Suprapubic skin (tissue), 4 donors: Measurements from ENCODE around the gene DCAF4.

Source experiments
- EP300 ChIP-seq: sonication (generic); formaldehyde crosslinking; IDR thresholded peaks from one replicate; pipeline ENCODE4 v1.6.1; 2017; ENCODE audit warnings: antibody characterized with exemption
- POLR2A ChIP-seq, 2 donors: fragments of 450-650 bp; IDR thresholded peaks; one replicate each; pipeline ENCODE4 v1.6.1; 2017; ENCODE audit warnings: antibody characterized with exemption in 2 of 2, mild to moderate bottlenecking in 2 of 2, moderate library complexity in 2 of 2
- POLR2AphosphoS5 ChIP-seq, 3 donors: sonication (generic); formaldehyde crosslinking; IDR thresholded peaks; one replicate each; pipeline ENCODE4 v1.6.1; 2017; ENCODE audit warnings: antibody characterized with exemption in 3 of 3
- TF ChIP-seq, protein P1 (sequence below), 2 donors: fragments of 200-600 bp in 1 of 2; fragments of 450-650 bp in 1 of 2; sonication (generic) in 1 of 2; IDR thresholded peaks; one replicate each; pipeline ENCODE4 v1.5.1; 2016 to 2019; ENCODE audit warnings: antibody characterized with exemption in 2 of 2, mild to moderate bottlenecking in 1 of 2, moderate library complexity in 1 of 2

DNA sequence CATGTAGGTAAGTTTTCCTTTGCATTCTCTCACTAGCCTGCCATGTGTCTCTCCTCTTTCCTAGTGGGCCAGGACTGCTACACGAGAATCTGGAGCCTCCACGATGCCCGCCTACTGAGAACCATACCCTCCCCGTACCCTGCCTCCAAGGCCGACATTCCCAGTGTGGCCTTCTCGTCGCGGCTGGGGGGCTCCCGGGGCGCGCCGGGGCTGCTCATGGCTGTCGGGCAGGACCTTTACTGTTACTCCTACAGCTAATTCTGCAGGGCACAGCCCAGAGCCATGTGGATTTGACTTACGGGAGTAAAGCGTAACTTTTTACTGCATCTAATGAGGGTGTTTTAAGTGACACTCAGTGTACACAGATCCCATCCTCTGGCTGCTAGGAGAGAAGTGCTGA lies 32.3 kb downstream of the DCAF4 start:
- TF ChIP-seq, protein P1, sequence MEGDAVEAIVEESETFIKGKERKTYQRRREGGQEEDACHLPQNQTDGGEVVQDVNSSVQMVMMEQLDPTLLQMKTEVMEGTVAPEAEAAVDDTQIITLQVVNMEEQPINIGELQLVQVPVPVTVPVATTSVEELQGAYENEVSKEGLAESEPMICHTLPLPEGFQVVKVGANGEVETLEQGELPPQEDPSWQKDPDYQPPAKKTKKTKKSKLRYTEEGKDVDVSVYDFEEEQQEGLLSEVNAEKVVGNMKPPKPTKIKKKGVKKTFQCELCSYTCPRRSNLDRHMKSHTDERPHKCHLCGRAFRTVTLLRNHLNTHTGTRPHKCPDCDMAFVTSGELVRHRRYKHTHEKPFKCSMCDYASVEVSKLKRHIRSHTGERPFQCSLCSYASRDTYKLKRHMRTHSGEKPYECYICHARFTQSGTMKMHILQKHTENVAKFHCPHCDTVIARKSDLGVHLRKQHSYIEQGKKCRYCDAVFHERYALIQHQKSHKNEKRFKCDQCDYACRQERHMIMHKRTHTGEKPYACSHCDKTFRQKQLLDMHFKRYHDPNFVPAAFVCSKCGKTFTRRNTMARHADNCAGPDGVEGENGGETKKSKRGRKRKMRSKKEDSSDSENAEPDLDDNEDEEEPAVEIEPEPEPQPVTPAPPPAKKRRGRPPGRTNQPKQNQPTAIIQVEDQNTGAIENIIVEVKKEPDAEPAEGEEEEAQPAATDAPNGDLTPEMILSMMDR (IDR thresholded peaks at IDR 0.05), result no peak
- no peak for TF ChIP-seq POLR2A (IDR thresholded peaks at IDR 0.05)
- no peak for TF ChIP-seq EP300
- TF ChIP-seq POLR2AphosphoS5 (IDR thresholded peaks at IDR 0.05), result no peak
